DMS53 (cell line): ENCODE results near the gene NR3C1.

ENCODE experiments used
- DNase-seq: peaks from one replicate; lab custom pipeline; 2025; lab: John Stamatoyannopoulos, UW

Gene NR3C1

GRCh38 chr5:143259254-143259605 is 144.3 kb downstream of the NR3C1 start:
- peak; percentile 12 for DNase-seq

- no peak for DNase-seq
Measured at GRCh38 chr5:143258559-143259253, 144.8 kb downstream of the NR3C1 start.

- no peak for DNase-seq
Measured at GRCh38 chr5:143254819-143255218, 148.7 kb downstream of the NR3C1 start.

- DNase-seq, result no peak
Measured at GRCh38 chr5:143251946-143252345, 151.5 kb downstream of the NR3C1 start.

GRCh38 chr5:143251190-143251589 is 152.3 kb downstream of the NR3C1 start:
- DNase-seq, result no peak

GRCh38 chr5:143249851-143250250 is 153.6 kb downstream of the NR3C1 start:
- DNase-seq, result no peak

- DNase-seq, result peak; percentile 29
Measured at GRCh38 chr5:143248822-143249579, 154.5 kb downstream of the NR3C1 start.

- DNase-seq, result no peak
Measured at GRCh38 chr5:143248391-143248790, 155.1 kb downstream of the NR3C1 start.

GRCh38 chr5:143247134-143247815 is 156.2 kb downstream of the NR3C1 start:
- DNase-seq, result no peak

- peak; percentile 98 for DNase-seq
Measured at GRCh38 chr5:143245929-143246561, 157.4 kb downstream of the NR3C1 start.

- DNase-seq, result peak; percentile 42
Measured at GRCh38 chr5:143244990-143245389, 158.5 kb downstream of the NR3C1 start.

- DNase-seq, result peak; percentile 45
Measured at GRCh38 chr5:143244000-143244736, 159.3 kb downstream of the NR3C1 start.

- no peak for DNase-seq
Measured at GRCh38 chr5:143243103-143243502, 160.4 kb downstream of the NR3C1 start.

GRCh38 chr5:143241892-143242291 is 161.6 kb downstream of the NR3C1 start:
- peak; percentile 64 for DNase-seq

- peak; percentile 51 for DNase-seq
Measured at GRCh38 chr5:143239882-143240518, 163.5 kb downstream of the NR3C1 start.

GRCh38 chr5:143238620-143239019 is 164.9 kb downstream of the NR3C1 start:
- no peak for DNase-seq

GRCh38 chr5:143237664-143238063 is 165.8 kb downstream of the NR3C1 start:
- DNase-seq, result no peak

GRCh38 chr5:143236682-143237081 is 166.8 kb downstream of the NR3C1 start:
- no peak for DNase-seq

GRCh38 chr5:143235423-143235822 is 168.1 kb downstream of the NR3C1 start:
- DNase-seq, result no peak

GRCh38 chr5:143234162-143234842 is 169.2 kb downstream of the NR3C1 start:
- DNase-seq, result no peak

- DNase-seq, result no peak
Measured at GRCh38 chr5:143233031-143233430, 170.5 kb downstream of the NR3C1 start.
